Kidney epithelial cell (primary cell): ENCODE data around the gene CYRIA. TPM values are rescaled to one million over a fixed set of nuclear protein-coding genes. Genes with fewer than 3 reads are reported as not detected.

ENCODE experiments used
- DNase-seq: peaks from one replicate; pipeline ENCODE4 v3.0.0-alpha.2; 2010; ENCODE audit warnings: low read depth
- H3K27me3 ChIP-seq: 2 replicates; pipeline ENCODE4 v1.6.0; 2011; ENCODE audit warnings: low read length; ENCODE audit not compliant: control insufficient read depth, insufficient read depth
- H3K36me3 ChIP-seq: 2 replicates; pipeline ENCODE4 v1.5.1; 2011; ENCODE audit warnings: low read length; ENCODE audit not compliant: control insufficient read depth, insufficient read depth
- H3K4me3 ChIP-seq: 2 replicates; pipeline ENCODE4 v1.5.1; 2011; ENCODE audit warnings: low read depth, mild to moderate bottlenecking, control low read depth, low read length
- CTCF ChIP-seq: IDR thresholded peaks from 2 replicates; pipeline ENCODE4 v1.5.1; 2011; ENCODE audit warnings: mild to moderate bottlenecking, moderate library complexity, low read length, control low read depth, inconsistent platforms; ENCODE audit not compliant: insufficient read depth, poor library complexity, severe bottlenecking
- total RNA-seq: library from RNA; depleted of rRNA; stranded (reverse); fragments of >200 nt; gene quantifications from 2 replicates; pipeline ENCODE4 v1.2.3, GENCODE V29; 2015

Gene CYRIA
- total RNA-seq, 1 donor from 2014 or later = 3.0 TPM

DNA sequence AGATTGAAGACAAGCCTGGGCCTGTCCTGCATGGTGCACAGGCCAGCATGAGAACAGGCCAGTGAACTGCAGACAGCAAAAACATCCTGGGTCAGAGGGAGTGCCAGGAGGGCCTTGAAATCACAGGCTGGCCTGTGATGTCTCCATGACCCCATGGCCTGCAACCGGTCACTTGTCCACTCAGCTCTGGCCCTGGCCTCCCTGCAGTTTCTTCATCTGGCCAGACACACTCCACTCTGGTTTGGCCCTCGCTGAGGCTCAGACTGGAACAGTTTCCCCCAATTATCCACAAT lies 12.6 kb downstream of the CYRIA start:
- DNase-seq = no peak
- Histone ChIP-seq H3K27me3 (no peaks in the 10 kb centered on the region), H3K4me3 (no peak overlapping the region), H3K36me3 (no peaks in the 10 kb centered on the region)
- TF ChIP-seq CTCF = no peak

DNA sequence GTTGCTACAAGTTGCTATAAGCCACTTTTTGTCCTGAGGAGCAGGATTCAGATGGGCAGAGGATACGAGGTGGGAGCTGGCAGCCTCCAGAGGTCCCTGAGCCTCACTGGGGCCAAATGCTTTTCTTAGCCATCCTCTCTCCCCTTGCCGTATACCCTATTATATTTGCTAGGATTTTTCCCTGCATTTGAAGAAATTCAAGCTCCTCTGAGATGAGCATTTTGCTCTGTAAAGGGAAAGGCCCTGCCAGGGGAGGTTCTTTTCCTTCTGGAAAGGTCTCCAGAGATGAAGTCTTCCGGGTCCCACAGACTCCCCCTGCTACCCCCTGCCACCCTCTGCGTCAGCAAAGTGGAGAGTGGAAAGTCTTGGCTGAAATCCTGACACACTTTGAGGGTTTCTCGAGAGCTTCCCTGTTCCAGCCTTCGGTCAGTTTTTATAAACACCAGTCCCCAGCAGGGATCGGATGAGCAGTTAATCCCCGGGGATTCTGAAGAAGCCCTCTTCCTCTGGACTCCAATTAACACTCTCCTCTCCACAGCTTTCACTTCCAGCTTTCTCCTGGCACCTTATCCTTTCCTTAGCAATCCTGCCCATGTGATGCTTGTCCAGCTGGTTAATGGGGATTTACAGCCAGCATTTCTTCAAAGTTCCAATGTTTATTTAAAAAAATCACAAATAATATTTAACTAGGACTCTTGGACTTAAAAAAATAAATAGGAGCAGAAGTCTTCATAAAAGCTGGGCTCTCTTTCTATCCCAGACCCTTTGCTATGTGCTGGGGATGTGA lies 13.1 kb downstream of the CYRIA start:
- no peak overlapping the region for H3K4me3 ChIP-seq
- no peaks in the 10 kb centered on the region for H3K27me3 ChIP-seq
- DNase-seq = no peak
- no peaks in the 10 kb centered on the region for H3K36me3 ChIP-seq
- no peak for TF ChIP-seq CTCF

GRCh38 chr2:16650287-16651249 lies 15.1 kb downstream of the CYRIA start:
- H3K36me3 ChIP-seq = no peaks in the 10 kb centered on the region
- TF ChIP-seq CTCF = no peak
- no peak for DNase-seq
- H3K4me3 ChIP-seq = no peak overlapping the region
- no peaks in the 10 kb centered on the region for H3K27me3 ChIP-seq

GRCh38 chr2:16649353-16650286 lies 16.0 kb downstream of the CYRIA start:
- Histone ChIP-seq H3K36me3 (no peaks in the 10 kb centered on the region), H3K4me3 (no peak overlapping the region), H3K27me3 (no peaks in the 10 kb centered on the region)
- no peak for DNase-seq
- no peak for TF ChIP-seq CTCF

GRCh38 chr2:16647992-16648617 lies 17.5 kb downstream of the CYRIA start:
- no peak for TF ChIP-seq CTCF
- no peaks in the 10 kb centered on the region for H3K27me3 ChIP-seq
- no peak for DNase-seq
- H3K36me3 ChIP-seq = no peaks in the 10 kb centered on the region
- H3K4me3 ChIP-seq = no peak overlapping the region
